GM21529 (cell line): ENCODE data around the gene ASTN2.

ENCODE experiments used
- ATAC-seq: cut with Tn5 transposase; IDR thresholded peaks from one replicate; pipeline ENCODE4 v1.9.1; 2021; ENCODE audit not compliant: unreplicated experiment

The ASTN2 gene

GRCh38 chr9:116980582-116981120 is 434.2 kb downstream of the ASTN2 start:
- no peak for ATAC-seq

DNA sequence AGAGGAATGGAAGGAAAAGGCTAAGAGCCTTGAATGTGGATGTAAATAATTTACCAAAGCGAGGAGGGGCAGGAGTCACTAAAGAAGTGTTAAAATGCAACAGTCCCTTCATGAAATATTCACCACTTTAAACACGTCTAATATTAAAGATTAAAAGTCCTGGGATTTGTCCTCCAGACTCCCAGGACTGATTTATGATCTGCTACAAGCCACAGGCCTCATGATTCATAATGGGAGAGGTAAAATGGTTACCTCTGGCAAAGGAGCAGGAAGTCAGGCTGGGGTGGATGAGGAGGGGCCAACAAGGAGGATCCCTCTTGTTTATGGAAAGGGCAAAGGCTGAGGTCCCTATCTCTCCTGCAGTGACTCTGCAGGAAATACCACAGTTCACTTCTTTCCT is 435.4 kb downstream of the ASTN2 start:
- no peak for ATAC-seq

DNA sequence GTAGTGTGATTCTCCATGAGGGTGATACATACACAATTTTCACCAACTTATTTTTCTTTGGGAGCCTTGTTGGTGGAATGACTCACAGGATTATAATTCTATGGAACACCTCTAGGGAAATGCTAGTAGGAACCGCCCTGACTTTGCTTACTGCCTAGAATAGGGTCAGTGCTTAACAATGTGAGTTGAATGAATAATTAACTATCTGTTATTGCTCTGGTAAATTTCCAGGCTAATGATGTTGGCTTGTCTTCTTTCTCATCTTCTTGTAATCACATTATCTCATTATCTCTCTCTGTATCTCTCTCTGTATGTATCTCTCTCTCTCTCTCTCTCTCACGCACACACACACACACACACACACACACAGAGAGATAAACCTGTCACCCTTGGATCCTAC is 436.7 kb downstream of the ASTN2 start:
- ATAC-seq: no peak

GRCh38 chr9:116975126-116975525 is 439.7 kb downstream of the ASTN2 start:
- ATAC-seq: no peak

DNA sequence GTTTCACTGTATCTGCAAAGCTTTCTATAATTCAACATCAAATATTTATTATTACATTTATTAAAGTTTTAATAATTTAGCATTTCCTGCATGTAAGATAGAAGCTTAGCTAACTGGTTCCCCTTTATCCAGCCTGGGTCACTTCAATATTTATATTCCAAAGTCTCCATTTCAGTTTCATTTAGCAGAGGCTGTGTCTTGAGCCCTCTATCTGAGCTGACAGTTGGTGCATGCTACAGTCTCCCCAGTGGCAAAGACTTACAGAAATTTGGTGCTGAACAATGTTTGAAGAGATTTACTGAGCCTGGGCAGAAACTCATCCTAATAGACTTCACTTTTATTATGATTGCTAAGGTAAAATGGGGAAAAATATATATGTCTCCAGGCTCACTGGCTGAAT is 448.7 kb downstream of the ASTN2 start:
- ATAC-seq: no peak

- ATAC-seq: no peak
Observed at GRCh38 chr9:116964258-116964657, 450.6 kb downstream of the ASTN2 start.

DNA sequence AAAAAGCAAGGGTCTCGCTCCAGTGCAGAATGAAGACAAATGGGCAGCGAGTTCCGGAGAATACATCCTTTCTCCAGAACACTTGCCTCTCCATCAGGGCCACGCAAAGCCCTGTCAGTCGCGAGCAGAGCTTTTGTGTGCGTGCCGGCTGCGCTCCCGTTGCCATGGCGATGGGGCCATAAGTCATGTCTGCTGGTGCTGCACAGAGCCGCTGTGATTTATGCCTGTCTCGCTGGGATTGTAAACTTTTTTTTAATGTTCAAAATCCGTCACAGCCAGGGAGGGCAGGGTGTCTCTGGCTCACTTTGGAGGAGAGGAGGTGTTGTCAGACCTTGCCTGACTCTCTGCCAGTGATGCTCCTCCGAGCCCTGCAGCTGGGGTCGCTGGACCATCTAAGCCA is 455.0 kb downstream of the ASTN2 start:
- no peak for ATAC-seq

DNA sequence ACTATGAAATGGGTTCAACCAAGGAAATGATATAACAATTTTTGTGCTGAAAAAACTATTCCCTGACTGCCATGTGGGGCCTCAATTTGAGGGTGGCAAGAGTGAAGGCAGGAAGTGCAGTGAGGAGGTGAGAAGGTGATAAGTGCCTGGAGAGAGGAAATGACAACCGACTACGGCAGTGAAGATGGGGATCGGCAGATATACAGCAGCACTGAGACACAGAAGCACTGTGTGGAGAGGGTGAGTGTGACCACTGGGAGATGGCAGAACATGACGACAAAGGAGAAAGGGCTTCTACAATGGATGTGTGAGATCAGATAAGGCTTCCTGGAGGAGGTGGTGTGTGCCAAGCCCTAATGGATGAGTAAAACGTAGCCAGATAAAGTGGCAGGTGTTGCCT is 456.0 kb downstream of the ASTN2 start:
- no peak for ATAC-seq

DNA sequence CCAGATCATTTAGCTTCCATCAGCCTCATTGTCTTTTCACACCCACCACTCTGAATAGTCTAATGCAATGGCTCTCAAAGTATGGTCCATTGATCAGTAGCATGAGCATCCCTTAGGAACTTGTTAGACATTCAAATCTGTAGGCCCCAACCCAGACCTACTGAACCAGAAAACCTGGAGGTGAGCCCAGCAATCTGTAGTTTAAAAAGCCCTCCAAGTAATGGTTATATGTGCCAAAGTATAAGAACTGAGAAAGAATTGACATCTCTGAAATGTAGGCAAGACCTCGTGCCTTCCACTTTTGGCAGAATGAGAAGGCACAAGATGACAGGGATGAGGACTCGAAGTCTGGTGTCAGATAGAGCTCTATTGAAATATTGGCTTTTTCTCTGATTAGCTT is 460.1 kb downstream of the ASTN2 start:
- ATAC-seq: no peak

DNA sequence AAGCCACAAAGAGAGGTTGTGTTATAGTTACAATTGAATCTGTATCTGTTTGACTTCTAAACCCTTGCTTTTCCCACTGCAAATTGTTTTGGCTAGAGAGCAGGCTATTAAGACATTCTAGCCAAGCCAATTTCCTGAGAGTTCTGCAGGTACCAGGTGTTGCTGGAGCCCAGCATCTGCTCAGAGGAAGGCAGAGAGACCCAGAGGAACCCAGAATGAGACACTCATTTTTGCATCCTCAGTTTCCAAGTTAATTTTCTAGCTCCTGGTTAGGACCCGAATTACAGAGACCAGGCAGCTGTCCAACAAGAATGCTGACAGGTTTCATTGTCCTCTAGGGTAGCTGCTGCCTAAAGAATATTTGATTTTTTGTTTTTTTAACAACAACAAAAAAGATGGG is 461.6 kb downstream of the ASTN2 start:
- ATAC-seq: no peak

DNA sequence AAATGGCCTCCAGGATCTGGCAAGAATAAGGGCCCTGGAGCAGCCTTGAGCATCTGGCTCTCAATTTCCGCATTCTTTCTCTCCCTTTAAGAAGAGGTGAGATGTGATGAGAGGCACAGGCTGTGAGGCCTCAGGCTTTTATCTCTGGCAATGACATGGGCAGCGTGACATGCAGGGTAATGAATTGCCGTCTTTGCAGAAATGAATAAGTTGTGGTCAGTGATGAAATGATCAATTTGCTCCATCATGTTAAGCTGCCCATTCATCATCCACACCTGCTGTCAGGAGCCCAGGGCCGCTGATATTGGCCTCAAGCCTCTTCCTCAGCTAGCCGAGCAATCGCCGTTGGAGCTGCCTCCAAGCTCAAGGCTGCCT is 462.4 kb downstream of the ASTN2 start:
- no peak for ATAC-seq

DNA sequence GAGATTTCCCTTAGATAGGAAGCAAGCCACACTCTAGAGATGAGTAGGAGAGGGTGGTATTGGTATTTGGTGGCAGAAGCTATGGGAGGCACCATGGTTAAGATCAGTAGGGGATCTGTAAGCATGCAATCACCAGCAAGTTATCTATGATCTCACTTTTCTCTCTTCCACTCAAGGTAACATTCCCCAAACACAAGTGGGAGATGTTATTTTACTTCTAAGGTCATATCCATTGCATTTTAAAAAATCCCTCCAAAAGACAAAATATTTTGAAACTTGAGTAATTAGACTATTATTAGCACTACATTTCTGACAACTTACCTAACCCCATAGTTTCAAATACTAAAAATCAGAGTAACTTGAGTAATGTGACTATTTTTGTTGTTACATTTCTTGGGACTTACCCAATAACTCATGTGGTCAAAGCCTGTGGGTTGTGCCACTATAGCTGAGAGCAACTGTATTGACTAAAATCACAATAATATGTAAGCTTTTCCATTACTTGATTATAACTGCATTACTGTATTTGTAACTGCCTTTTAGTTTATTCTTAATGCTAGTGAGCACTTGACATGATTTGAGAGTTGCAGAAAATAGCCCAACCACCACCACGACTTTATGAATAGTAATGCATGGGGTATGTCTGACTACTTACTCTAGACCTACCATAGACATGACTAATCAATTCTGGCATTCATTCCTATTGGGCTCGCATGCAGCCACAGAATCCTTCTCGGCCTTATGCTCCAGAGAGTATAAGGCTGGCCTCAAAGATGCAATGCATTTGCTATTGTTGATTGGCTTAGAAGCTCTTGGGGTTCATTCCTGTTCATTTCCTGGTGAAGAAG is 463.0 kb downstream of the ASTN2 start:
- ATAC-seq: peak; percentile 78

DNA sequence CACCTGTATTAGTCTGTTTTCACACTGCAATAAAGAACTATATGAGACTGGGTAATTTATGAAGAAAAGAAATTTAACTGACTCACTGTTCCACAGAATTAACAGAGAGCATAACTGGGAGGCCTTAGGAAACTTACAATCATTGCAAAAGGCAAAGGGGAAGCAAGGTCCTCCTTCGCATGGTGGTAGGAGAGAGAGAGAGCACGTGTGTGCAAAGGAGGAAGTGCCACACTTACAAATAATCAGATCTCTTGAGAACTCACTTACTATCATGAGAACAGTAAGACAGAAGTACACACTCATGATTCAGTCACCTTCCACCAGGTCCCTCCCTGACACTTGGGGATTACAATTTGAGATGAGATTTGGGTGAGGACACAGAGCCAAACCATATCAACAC is 469.0 kb downstream of the ASTN2 start:
- peak; percentile 33 for ATAC-seq

- no peak for ATAC-seq
Observed at GRCh38 chr9:116944714-116945534, 469.9 kb downstream of the ASTN2 start.

- ATAC-seq: no peak
Observed at GRCh38 chr9:116943970-116944369, 470.9 kb downstream of the ASTN2 start.

- peak; percentile 61 for ATAC-seq
Observed at GRCh38 chr9:116942593-116943061, 472.2 kb downstream of the ASTN2 start.

DNA sequence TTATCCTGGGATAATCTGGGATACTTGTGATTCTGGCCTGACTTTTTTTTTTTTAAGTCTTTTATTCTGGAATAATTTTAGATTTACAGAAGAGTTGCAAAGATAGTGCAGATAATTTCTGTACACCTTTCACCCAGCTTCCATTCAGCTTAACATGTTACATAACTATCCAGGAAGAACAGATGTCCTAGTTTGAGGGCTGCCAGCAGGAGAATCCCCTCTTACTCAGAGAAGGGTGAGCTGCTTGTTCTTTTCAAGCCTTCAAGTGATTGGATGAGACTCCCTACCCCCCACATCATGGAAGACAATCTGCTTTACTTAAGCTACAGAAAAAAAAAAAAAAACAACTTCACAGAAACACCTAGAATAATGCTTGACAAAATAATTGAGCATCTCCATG is 473.6 kb downstream of the ASTN2 start:
- no peak for ATAC-seq

DNA sequence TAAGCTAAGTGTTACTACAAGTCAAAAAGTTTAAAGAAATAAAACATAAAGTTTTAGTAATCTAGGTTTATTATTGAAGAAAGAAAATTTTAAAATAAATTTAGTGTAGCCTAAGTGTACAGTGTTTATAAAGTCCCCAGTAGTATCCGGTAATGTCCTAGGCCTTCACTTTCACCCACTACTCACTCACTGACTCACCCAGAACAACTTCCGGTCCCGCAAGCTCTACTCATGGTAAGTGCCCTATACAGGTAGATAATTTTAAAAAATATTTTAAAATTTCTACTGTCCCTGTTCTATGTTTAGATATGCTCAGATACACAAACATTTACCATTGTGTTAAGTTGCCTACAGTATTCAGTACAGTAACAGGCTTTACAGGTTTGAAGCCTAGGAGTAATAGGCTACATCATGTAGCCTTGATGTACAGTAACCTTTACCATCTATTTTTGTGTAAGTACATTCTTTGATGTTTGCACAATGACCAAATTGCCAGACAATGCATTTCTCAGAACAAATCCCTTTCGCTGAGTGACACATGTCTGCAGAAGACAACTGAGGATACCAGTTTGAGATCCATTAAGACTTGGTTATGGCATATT is 474.1 kb downstream of the ASTN2 start:
- ATAC-seq: no peak

DNA sequence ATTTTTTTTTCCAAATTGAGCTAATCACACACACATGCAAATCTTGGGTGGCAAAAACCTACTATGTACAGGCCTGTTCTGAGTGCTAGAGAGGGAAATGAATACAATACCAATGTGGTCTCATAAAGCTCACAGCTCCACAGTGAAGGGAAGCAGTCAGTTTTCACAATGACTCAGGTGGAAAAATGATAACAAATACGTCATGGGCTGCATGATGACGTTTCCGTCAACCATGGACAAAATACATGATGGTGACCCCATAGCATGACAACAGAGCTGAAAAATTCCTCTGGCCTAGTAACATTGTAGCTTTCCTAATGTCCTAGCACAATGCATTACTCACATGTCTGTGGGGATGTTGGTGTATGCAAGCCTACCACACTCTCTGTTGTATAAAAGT is 475.2 kb downstream of the ASTN2 start:
- ATAC-seq: peak; percentile 42

GRCh38 chr9:116939161-116939560 is 475.7 kb downstream of the ASTN2 start:
- no peak for ATAC-seq

DNA sequence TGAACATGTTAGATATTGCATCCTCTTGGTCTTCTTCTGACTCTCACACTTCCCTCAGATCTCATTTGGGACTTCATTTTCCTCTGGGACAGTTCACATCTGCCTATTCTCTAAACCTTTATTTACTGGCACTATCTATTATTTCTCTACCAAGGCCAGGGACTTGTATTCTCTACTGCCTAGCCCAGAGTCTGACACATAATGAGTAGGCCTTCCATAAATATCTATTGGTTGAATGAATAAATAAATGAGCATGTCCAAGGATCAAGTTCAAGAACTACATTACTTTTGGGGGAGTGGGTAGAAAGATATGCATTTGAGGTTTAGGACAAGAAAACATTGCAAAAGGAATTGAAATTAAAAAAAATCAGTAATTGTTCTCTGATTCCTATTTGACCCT is 477.5 kb downstream of the ASTN2 start:
- no peak for ATAC-seq
